GM21825 (cell line): ENCODE data around the gene CLEC2B.

ENCODE experiments used
- ATAC-seq: cut with Tn5 transposase; IDR thresholded peaks from one replicate; pipeline ENCODE4 v1.9.1; 2021; ENCODE audit warnings: mild to moderate bottlenecking, moderate library complexity; ENCODE audit not compliant: unreplicated experiment

The CLEC2B gene

DNA sequence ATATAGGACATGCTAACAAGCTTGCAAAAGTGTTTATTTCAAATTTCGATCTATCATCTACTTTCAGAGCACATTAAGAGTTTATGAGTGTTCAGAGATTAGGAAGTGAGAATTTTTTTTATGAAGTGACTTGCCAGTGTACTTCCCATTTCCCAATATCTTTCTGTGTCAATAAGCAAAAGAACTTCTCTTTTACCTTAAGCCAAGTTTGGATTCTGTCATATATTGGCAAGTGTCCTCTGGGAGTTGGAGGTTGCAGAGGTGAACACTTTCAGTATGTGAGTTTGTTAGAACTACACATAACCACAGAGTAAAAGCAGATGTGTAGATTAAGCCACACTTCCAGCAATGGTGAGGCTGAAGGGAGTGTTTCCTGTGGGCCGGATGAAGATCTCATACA, 58.5 kb downstream of the CLEC2B start:
- no peak for ATAC-seq

DNA sequence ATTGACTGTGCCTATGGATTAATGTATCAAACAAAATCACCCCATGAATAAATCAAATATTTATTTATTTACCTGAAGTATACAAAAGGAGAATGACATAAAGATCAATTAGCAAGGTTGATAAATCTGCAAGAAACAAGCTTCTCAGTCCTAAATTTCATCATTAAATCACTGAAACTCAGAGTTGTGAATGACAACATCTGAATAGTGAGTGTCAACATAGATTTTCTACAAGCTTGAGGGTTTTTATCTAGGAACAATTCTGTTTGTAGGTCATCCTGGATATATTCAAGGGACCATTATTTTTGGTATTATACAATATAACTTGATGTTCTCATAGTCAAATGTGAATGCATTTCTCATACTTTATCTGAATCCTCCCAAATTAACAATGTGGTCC, 59.3 kb downstream of the CLEC2B start:
- ATAC-seq: no peak

- no peak for ATAC-seq
Measured at GRCh38 chr12:9809338-9809737, 59.8 kb downstream of the CLEC2B start.

- ATAC-seq: no peak
Measured at GRCh38 chr12:9808504-9808903, 60.6 kb downstream of the CLEC2B start.

DNA sequence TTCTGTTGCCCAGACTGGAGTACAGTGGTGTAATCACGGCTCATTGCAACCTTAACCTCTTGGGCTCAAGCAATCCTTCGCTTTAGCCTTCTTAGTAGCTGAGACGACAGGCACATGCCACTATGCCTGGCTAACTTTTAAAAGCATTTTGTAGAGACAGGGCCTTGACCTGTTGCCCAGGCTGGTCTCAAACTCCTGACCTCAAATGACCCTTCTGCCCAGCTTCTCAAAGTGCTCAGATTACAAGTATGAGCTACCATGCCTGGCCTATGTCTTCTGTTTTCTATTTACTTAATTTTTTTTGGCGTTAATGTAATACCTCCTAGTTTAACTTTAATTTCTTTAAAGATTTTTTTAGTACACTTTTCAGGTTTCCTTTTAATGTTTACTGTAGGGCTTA, 62.4 kb downstream of the CLEC2B start:
- no peak for ATAC-seq

- ATAC-seq: no peak
Measured at GRCh38 chr12:9805883-9806282, 63.3 kb downstream of the CLEC2B start.
